Esophagus squamous epithelium (tissue), 4 donors: ENCODE measurements around the gene RBMS3.

Experiments used
- CTCF ChIP-seq, 6 experiments: fragments of 450-650 bp in 4 of 6; fragments of 200-600 bp in 2 of 6; sonication (generic) in 2 of 6; IDR thresholded peaks; one replicate each; pipeline ENCODE4 v1.5.1; 2016 to 2019; ENCODE audit warnings: antibody characterized with exemption in 6 of 6, mild to moderate bottlenecking in 4 of 6, moderate library complexity in 4 of 6
- POLR2A ChIP-seq, 4 donors: fragments of 450-650 bp; IDR thresholded peaks; one replicate each; pipeline ENCODE4 v1.6.1; 2017; ENCODE audit warnings: antibody characterized with exemption in 4 of 4, mild to moderate bottlenecking in 4 of 4, moderate library complexity in 3 of 4

DNA sequence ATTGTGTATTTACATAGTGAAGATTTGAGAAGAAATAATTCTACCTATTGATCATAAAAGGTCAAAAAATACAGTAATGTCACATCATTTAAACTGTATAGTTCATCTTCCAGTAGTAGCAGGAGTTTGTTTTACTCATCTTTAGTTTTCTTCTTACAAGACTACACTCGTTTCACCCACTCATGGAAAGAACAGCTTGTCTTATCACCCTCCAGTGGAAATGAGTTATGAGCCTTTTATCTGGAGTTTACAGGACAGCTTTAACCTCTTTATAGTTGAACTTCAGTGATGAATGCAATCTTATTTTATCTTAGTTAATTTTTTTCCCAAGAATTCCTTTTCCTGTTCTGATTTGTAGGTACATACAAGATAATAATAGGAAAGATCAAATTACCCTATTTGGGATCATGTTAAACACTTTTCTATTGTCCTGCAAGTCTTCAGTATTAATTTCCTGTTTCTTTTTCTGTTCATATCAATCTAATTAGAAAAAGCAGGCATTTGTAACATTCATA is 36.8 kb downstream of the RBMS3 start:
- TF ChIP-seq CTCF (IDR thresholded peaks at IDR 0.05): no peak
- TF ChIP-seq POLR2A (IDR thresholded peaks at IDR 0.05): no peak
